IPS-11a (cell line): ENCODE measurements around the gene CDH26.

Experiments used
- H3K4me3 ChIP-seq: one replicate; pipeline ENCODE4 v1.5.1; 2013; ENCODE audit warnings: low read depth, low read length, control low read depth

The CDH26 gene

GRCh38 chr20:60057866-60058807 is 99.9 kb downstream of the CDH26 start:
- no peak overlapping the region for H3K4me3 ChIP-seq

DNA sequence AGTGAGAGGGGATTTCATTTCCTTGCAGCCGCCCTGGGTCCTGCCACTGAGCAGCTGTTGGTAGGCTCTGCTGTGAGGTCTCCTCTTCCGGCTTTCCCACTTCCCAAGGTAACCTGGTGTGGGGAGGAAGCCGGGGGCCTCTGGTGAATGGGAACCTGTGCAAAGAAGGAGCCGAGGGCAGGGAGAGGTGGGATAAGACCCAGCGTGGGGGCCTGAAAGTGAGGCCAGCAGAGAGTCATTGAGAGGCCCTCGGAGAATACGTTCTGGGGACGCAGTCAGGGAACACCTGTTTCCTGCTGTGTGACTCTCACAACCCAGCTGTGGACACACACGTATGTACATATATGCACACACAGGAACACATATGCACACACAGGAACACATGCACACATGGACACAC is 100.7 kb downstream of the CDH26 start:
- H3K4me3 ChIP-seq: no peak overlapping the region

DNA sequence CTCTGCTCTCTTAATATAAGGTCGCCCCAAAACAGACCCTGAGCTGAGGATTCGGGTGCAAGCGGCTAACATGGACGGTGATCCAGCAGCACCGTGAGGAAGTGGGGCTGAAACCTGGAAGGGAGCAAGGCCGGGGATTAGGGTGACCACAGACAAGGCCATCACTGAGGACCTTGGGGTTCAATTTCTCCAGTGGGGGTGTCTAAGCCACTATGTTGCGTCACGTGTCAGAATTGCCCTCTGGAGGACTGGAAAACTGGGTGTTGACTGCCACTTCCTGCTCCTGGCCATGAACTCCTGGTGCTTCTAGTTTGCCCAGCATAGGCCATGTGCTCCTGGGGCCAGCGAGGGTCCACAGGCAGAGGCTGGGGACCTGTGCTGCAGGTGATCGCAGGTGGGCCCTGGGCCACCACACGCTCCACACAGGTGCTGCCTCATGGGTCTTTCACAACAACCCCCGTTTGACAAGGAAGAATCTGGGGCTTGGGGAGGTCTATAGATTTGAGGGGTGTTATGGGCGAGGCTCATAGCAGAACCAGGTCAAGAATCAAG is 101.9 kb downstream of the CDH26 start:
- no peak overlapping the region for H3K4me3 ChIP-seq

- no peak overlapping the region for H3K4me3 ChIP-seq
Observed at GRCh38 chr20:60060593-60060992, 102.4 kb downstream of the CDH26 start.

DNA sequence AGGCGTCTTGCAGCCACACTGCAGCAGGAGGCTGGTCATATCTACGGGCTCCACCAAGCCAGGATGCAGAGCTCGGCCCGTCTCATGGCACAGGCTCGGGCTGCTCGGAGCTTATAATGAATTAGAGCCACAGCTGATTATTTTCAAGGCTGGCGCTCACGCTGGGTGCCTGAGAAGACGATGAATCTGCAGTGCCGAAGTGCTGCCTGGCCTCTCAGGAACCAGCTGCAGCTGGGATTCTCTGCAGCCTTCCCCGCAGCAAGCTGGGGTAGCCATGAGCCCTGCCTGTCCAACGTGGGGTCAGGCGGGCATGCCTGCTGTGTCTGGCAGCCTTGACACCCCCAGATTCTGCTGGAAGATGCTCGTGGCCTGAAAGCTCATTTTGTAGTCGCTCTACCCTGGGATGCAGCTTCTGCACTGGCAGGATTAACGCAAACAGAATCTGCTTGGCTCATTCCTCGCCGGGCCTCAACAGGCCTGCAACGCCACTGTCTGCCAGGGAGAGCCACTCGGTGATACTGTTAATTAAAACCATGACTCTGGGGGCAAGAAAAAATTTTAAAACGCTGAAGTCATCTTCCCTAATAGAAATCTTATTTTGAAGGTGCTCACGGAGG is 104.3 kb downstream of the CDH26 start:
- no peak overlapping the region for H3K4me3 ChIP-seq

DNA sequence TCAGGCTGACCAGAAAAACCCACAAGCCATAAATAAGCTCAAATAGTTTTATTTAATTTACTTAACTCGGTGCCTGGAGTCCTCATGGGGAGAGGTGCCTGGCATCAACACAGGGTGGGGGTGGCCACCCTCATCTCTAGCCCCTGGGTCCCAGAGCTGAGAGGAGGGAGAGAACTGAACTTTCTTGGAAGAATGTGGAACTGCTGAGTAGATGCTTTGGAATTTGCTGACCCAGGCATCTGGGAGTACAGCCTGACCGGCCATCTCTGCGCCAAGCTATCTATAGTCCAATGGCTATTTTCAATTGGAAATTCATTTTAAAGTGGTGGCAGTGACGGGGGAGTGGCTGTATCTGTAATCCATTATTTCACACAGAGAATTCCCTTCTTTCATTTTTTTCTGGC is 104.8 kb downstream of the CDH26 start:
- no peak overlapping the region for H3K4me3 ChIP-seq

DNA sequence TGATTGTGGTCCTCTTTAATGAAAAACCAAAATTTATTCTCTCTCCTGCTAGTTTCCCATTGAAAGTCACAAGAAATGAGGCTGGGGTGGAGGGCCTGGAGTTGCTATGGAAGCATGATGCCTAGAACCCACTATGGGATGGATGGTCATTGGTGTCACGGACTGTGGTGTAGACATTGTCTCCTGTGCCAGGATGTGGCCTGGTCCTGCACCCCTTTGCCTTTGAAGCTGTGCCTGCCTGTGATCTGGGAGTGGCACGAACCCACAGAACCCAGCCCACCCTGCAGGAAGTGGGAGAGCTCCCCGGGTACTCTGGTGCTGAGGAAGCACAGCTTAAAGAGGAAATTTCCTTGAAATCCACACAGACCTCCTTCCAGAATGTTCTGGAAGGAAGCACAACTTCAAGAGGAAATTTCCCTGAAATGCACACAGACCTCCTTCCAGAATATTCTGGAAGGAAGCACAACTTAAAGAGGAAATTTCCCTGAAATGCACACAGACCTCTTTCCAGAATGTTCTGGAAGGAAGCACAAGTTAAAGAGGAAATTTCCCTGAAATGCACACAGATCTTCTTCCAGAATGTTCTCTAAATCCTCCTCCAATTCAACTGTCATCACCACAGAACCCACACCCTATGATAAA is 105.6 kb downstream of the CDH26 start:
- no peak overlapping the region for H3K4me3 ChIP-seq
